ENCODE measurements around the gene TRPC3. TPM values are rescaled to one million over a fixed set of nuclear protein-coding genes. Genes with fewer than 3 reads are reported as not detected.
"Not testable (repeated sequence)": the region's sequence is repeated elsewhere in the genome, so short reads cannot be mapped to it uniquely, and the experiment has no call there.

TRPC3 gene
- total RNA-seq, 1 donor from 2014 or later = 11.8 TPM

GRCh38 chr4:121946644-121947043 is 5.2 kb downstream of the TRPC3 start:
- no peak for DNase-seq (ENCODE audit: low spot score)

DNA sequence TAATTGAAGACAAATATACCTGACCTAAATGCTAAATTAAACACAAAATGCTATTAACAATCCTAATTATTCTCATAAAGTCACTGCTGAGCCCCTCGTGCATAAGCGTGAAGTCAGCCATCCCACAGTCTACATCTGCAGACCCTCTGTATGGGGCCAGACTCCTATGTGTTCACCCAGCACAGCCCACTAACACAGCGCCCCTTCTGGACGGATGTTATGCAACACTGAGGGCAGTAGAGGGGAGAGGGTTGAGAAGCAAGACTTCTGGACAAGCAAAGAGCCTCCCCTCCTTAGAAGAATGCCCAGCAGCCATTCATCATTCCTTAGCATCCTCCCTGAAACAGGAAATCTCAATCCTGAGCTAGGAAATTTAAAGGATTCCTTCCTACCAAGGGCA is 7.9 kb downstream of the TRPC3 start:
- DNase-seq (ENCODE audit: low spot score) = no peak

- no peak for DNase-seq (ENCODE audit: low spot score)
These were observed 12.2 kb downstream of the TRPC3 start for GRCh38 chr4:121939690-121940089.

DNA sequence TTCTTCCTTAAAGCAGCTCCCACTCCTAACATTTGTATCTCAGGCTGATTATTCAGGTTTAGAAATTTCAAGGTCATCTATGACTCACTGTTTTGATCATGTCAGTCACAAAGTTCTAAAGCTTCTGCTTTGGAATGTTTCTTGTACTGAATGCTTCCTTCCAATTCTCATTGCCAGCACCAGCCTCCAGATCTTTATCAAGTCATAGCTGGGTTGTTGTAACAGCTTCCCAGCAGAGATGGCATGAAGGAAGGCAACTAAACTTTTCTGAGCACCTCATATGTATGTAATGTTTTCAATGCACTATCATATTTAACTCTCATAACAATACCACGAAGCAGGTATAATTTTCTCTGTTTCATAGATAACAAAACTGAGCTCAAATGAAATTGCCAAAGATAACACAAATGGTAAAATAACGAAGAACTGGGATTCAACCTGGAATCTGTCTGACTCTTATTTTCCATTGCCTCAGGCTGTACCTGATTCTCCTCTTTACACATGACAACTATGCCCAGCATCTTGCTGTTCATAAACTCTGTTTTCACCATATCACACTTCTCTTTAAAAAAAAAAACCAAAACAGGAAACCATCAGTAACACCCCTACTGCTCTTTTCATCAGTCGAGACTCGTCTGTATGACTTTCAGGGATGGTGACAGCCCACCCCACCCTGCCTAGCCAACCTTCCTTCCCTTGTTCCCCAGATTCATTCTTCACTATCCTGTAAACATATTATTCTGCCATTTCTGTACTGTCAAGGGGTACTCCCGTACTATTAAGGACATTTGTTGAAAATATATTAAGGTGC is 13.4 kb downstream of the TRPC3 start:
- DNase-seq (ENCODE audit: low spot score) = no peak

DNA sequence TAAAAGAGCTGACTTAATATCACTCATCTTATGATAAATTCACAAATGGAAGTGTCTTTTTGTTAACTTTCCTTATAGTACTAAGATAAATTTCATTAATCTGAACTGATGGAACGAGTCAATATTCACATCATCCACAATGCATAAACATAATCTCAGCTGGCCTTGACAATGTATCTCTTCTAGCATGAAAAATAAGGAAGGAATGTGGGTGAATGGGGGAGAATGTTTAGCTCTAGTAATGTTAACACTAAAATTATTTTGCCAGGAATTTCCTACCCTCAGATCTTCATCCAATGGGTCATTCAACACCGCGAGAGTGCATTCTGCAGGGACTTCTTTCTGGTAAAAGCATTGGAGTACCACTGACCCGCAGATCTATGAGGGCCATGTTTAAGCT is 15.8 kb downstream of the TRPC3 start:
- DNase-seq (ENCODE audit: low spot score) = no peak

DNA sequence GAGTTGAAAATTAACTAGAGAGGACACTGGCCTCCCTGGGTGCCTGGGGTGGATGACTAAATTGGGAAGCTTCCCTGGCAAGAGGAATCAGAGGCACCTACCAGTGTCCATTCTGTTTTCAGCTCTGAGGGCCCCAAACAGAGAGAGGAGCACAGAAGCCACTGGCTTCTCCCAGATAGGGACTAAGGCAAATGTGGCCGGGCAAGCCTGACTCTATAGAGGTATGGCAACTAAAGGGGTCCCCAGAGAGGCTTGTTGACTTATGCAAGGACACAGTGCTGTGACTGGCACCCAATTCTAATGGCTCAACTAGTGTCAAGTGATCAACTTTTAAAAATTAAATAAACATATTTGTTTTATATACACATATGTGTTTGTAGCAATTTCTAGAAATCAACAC is 17.2 kb downstream of the TRPC3 start:
- DNase-seq (ENCODE audit: low spot score) = no peak

- no peak for DNase-seq (ENCODE audit: low spot score)
These were observed 19.5 kb downstream of the TRPC3 start for GRCh38 chr4:121932212-121932974.

GRCh38 chr4:121930304-121930703 is 21.6 kb downstream of the TRPC3 start:
- DNase-seq (ENCODE audit: low spot score) = no peak

GRCh38 chr4:121927948-121928347 is 23.9 kb downstream of the TRPC3 start:
- no peak for DNase-seq (ENCODE audit: low spot score)

GRCh38 chr4:121926490-121926889 is 25.4 kb downstream of the TRPC3 start:
- DNase-seq (ENCODE audit: low spot score) = not testable (repeated sequence)

- no peak for DNase-seq (ENCODE audit: low spot score)
These were observed 28.6 kb downstream of the TRPC3 start for GRCh38 chr4:121923306-121923705.

- no peak for DNase-seq (ENCODE audit: low spot score)
These were observed 38.2 kb downstream of the TRPC3 start for GRCh38 chr4:121913667-121914066.

DNA sequence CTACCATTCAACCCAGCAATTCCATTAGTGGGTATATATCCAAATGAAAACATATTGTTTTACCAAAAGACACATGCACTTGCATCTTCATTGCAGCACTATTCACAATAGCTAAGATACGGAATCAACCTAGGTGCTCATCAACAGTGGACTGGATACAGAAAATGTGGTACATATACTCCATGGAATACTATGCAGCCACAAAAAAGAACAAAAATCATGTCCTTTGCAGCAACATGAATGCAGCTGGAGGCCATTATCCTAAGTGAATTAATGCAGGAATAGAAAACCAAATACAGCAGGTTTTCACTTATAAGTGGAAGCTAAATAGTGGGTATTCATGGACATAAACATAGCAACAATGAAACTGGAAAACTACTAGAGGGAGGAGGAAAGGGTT is 43.5 kb downstream of the TRPC3 start:
- DNase-seq (ENCODE audit: low spot score) = no peak

DNA sequence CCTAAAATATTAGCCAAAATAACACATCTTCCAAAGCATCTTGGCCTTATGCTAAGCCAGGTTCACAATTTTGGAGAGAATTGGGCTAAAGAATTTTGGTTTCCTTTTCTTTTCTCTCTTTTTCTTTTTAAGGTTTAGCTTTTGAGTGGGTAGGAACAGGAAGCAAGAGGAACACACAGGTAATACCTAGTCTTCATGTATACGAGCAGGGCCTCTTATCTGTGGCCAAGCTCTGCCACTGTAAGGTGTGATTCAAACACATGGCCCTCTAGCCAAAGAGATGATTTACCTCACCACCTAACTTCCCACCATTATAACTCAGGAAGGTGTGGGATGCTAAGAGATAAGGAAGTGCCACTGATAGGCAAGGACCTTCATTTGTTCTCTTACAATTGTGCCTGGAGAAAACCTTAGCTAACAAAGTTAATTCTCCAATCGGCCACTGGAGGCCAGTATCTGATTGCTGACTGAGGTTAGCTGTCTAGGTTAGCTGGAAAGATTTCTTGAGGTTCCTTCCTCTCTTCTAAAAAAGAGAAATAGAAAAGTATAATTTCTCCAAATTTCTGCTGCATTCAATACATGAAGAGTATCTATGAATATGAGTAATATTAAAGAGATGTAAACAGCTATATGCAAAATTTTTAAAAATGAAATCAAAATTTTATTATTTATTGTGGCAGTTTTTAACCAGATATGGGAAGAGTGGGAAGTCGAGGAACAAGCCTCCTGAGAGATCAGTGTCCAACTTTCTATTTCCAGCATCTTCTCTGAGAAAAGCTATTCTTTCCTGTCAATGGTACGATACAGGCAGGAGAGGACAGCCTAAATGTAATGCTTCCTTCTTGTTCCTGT is 51.5 kb downstream of the TRPC3 start:
- peak; percentile 52 for DNase-seq (ENCODE audit: low spot score)

GRCh38 chr4:121898150-121898549 is 53.7 kb downstream of the TRPC3 start:
- no peak for DNase-seq (ENCODE audit: low spot score)

- no peak for DNase-seq (ENCODE audit: low spot score)
These were observed 63.7 kb downstream of the TRPC3 start for GRCh38 chr4:121888134-121888533.

- DNase-seq (ENCODE audit: low spot score) = no peak
These were observed 66.7 kb downstream of the TRPC3 start for GRCh38 chr4:121885115-121885514.

GRCh38 chr4:121881158-121881557 is 70.7 kb downstream of the TRPC3 start:
- DNase-seq (ENCODE audit: low spot score) = no peak

- DNase-seq (ENCODE audit: low spot score) = no peak
These were observed 72.7 kb downstream of the TRPC3 start for GRCh38 chr4:121879135-121879534.

DNA sequence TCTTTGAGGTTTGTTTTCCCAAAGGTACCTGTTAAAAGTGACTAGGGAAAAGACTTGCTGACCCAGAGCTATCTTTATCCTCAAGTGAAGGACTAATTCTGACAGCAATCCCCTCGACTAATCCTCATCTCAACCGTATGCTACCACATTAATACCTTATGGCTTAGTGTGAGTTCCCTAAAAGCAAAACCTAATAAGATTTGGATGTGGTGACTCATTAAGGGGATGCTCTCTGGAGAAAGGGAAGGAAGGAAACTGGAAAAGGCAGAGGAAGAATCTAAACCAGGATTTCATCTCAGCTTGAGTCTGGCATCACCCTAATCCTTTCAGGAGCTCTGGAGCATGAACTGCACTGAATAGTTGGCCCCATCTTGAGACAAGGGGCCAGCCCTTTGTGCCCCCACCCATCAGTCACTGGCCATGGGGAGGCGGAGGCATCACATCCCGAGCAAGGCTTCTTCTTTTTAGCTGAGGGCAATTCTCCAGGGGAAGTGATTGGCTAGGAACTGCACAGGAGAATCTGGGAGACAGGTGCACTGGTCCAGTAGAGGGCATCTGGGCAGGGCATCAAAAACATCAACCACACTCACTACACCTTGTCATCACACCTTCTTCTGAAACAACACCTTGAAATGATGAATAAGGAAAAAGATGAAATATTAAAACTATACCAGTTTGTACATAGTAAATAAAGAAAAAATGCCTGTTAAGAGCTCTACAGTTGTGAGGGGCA is 74.7 kb downstream of the TRPC3 start:
- DNase-seq (ENCODE audit: low spot score) = no peak

DNA sequence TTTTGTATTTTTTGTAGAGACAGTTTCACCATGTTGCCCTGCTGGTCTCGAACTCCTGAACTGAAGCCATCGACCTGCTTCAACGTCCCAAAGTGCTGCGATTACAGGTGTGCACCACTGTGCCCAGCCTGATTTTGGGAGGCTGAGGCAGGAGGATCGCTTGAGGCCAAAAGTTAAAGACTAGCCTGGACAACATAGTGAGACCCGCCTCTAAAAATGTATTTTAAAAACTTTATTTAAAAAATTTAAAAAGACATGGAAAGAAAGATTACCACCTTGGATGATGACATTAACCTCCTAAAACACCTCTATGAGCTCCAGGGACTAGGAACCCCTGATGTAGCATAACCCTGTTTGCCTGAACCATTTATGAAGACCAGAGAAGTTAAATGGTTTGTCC is 75.8 kb downstream of the TRPC3 start:
- no peak for DNase-seq (ENCODE audit: low spot score)

GRCh38 chr4:121875652-121876051 is 76.2 kb downstream of the TRPC3 start:
- no peak for DNase-seq (ENCODE audit: low spot score)
